Stomach (tissue), 4 donors: ENCODE results near the gene SSX4B.
"Not testable (repeated sequence)": the region's sequence is repeated elsewhere in the genome, so short reads cannot be mapped to it uniquely, and the experiment has no call there.

Experiments used
- CTCF ChIP-seq, 7 experiments: fragments of 450-650 bp in 4 of 7; fragments of 200-600 bp in 3 of 7; sonication (generic) in 3 of 7; IDR thresholded peaks; one replicate each; pipeline ENCODE4 v1.5.1; 2016 to 2019; ENCODE audit warnings: antibody characterized with exemption in 7 of 7, control low read depth in 2 of 7, mild to moderate bottlenecking in 1 of 7
- EP300 ChIP-seq: sonication (generic); formaldehyde crosslinking; IDR thresholded peaks from one replicate; pipeline ENCODE4 v1.6.1; 2017; ENCODE audit warnings: antibody characterized with exemption
- POLR2A ChIP-seq, 4 donors: fragments of 450-650 bp; IDR thresholded peaks; one replicate each; pipeline ENCODE4 v1.6.1; 2016; ENCODE audit warnings: antibody characterized with exemption in 4 of 4, control low read depth in 2 of 4, mild to moderate bottlenecking in 1 of 4, moderate library complexity in 1 of 4
- POLR2AphosphoS5 ChIP-seq, 3 donors: sonication (generic); formaldehyde crosslinking; IDR thresholded peaks; one replicate each; pipeline ENCODE4 v1.6.1; 2016; ENCODE audit warnings: antibody characterized with exemption in 3 of 3

DNA sequence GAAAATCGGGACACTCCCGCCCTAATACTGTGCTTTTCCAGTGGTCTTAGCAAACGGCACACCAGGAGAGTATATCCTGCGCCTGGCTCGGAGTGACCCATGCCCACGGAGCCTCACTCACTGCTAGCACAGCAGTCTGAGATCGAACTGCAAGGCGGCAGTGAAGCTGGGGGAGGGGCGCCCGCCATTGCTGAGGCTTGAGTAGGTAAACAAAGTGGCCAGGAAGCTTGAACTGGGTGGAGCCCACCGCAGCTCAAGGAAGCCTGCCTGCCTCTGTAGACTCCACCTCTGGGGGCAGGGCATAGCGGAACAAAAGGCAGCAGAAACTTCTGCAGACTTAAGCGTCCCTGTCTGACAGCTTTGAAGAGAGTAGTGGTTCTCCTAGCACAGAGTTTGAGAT is 22.0 kb upstream of the SSX4B start:
- not testable (repeated sequence) for TF ChIP-seq CTCF (IDR thresholded peaks at IDR 0.05); POLR2A (IDR thresholded peaks at IDR 0.05); POLR2AphosphoS5 (IDR thresholded peaks at IDR 0.05); EP300
